ENCODE results near the gene SIGLEC15.

The SIGLEC15 gene

DNA sequence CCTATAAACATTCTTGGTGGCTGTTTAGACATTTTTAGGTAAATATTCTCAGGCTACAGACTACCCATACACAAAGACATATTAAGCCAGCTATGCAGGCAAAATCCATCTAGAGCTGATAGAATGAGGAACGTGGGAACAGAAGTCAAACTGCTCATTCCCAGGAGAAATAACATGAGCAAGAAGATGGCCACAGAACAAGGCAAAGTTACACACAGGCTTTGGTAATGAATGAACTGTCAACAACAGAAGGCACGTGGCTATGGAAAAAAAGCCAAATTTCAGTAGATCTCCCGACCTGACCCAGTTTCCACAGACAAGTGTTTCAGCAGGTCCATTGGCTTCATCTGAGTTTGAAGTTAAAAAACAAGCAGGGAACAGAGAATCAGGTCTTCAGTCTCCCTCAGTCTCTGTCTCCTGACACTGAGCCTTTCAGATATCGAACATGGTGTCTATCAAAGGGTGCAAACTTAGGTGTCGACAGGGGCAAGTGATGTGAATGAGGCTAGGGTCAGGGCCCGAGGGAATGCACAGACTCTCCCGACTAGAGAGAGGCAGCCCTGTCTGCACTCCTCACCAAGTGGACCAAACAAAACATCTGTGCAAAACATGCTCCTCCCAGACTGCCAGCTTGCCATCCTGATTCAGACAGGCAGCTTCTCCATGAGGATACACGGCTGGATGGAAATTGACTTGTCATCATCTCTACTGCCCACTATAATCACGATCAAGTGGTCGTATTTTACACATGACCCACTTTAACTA, 25.9 kb downstream of the SIGLEC15 start:
- no peaks in the 10 kb centered on the region for H3K79me2 ChIP-seq (ENCODE audit: low read length)
- no peak overlapping the region for H2AFZ ChIP-seq (ENCODE audit: low read depth, low read length)
- no peaks in the 10 kb centered on the region for H3K27me3 ChIP-seq (ENCODE audit: low read depth, low read length)
- no peak overlapping the region for H3K4me2 ChIP-seq (ENCODE audit: low read length)
- TF ChIP-seq, protein P1, sequence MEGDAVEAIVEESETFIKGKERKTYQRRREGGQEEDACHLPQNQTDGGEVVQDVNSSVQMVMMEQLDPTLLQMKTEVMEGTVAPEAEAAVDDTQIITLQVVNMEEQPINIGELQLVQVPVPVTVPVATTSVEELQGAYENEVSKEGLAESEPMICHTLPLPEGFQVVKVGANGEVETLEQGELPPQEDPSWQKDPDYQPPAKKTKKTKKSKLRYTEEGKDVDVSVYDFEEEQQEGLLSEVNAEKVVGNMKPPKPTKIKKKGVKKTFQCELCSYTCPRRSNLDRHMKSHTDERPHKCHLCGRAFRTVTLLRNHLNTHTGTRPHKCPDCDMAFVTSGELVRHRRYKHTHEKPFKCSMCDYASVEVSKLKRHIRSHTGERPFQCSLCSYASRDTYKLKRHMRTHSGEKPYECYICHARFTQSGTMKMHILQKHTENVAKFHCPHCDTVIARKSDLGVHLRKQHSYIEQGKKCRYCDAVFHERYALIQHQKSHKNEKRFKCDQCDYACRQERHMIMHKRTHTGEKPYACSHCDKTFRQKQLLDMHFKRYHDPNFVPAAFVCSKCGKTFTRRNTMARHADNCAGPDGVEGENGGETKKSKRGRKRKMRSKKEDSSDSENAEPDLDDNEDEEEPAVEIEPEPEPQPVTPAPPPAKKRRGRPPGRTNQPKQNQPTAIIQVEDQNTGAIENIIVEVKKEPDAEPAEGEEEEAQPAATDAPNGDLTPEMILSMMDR (IDR thresholded peaks at IDR 0.05; ENCODE audit: low read depth, low read length), result no peak
- no peak for TF ChIP-seq EZH2phosphoT487 (IDR thresholded peaks at IDR 0.05; ENCODE audit: low read depth)
- H3K4me3 ChIP-seq (ENCODE audit: low read length), result no peak overlapping the region
- peaks cover 8% of the 10 kb centered on the region for H3K4me1 ChIP-seq (ENCODE audit: low read length)
- H3K36me3 ChIP-seq (replicated peaks; ENCODE audit: low read depth, low read length), result peaks cover 41% of the 10 kb centered on the region
- H3K9ac ChIP-seq (ENCODE audit: low read length), result no peak overlapping the region
- H3K9me3 ChIP-seq (ENCODE audit: insufficient read depth, low read length), result no peaks in the 10 kb centered on the region
- no peak overlapping the region for H3K27ac ChIP-seq (ENCODE audit: low read length)
- H4K20me1 ChIP-seq (ENCODE audit: insufficient read depth, low read length), result no peaks in the 10 kb centered on the region

GRCh38 chr18:45852631-45853030, 27.2 kb downstream of the SIGLEC15 start:
- Histone ChIP-seq H2AFZ (ENCODE audit: low read depth, low read length) (no peak overlapping the region), H3K79me2 (ENCODE audit: low read length) (no peaks in the 10 kb centered on the region), H3K27ac (ENCODE audit: low read length) (no peak overlapping the region), H3K4me3 (ENCODE audit: low read length) (no peak overlapping the region), H3K9me3 (ENCODE audit: insufficient read depth, low read length) (no peaks in the 10 kb centered on the region), H3K9ac (ENCODE audit: low read length) (no peak overlapping the region), H3K36me3 (replicated peaks; ENCODE audit: low read depth, low read length) (peaks cover 46% of the 10 kb centered on the region), H3K27me3 (ENCODE audit: low read depth, low read length) (no peaks in the 10 kb centered on the region), H3K4me2 (ENCODE audit: low read length) (no peak overlapping the region), H4K20me1 (ENCODE audit: insufficient read depth, low read length) (no peaks in the 10 kb centered on the region), H3K4me1 (ENCODE audit: low read length) (no peaks in the 10 kb centered on the region)
- TF ChIP-seq, protein P1 (IDR thresholded peaks at IDR 0.05; ENCODE audit: low read depth, low read length), result no peak
- no peak for TF ChIP-seq EZH2phosphoT487 (IDR thresholded peaks at IDR 0.05; ENCODE audit: low read depth)

GRCh38 chr18:45854036-45854586, 28.6 kb downstream of the SIGLEC15 start:
- Histone ChIP-seq H4K20me1 (ENCODE audit: insufficient read depth, low read length) (no peaks in the 10 kb centered on the region), H3K4me3 (ENCODE audit: low read length) (no peak overlapping the region), H3K36me3 (replicated peaks; ENCODE audit: low read depth, low read length) (peaks cover 61% of the 10 kb centered on the region), H3K79me2 (ENCODE audit: low read length) (no peaks in the 10 kb centered on the region), H3K27me3 (ENCODE audit: low read depth, low read length) (no peaks in the 10 kb centered on the region), H3K27ac (ENCODE audit: low read length) (no peak overlapping the region), H3K9me3 (ENCODE audit: insufficient read depth, low read length) (no peaks in the 10 kb centered on the region), H2AFZ (ENCODE audit: low read depth, low read length) (no peak overlapping the region), H3K4me2 (ENCODE audit: low read length) (no peak overlapping the region), H3K4me1 (ENCODE audit: low read length) (no peaks in the 10 kb centered on the region), H3K9ac (ENCODE audit: low read length) (no peak overlapping the region)
- TF ChIP-seq, protein P1 (IDR thresholded peaks at IDR 0.05; ENCODE audit: low read depth, low read length), result no peak
- TF ChIP-seq EZH2phosphoT487 (IDR thresholded peaks at IDR 0.05; ENCODE audit: low read depth), result no peak

DNA sequence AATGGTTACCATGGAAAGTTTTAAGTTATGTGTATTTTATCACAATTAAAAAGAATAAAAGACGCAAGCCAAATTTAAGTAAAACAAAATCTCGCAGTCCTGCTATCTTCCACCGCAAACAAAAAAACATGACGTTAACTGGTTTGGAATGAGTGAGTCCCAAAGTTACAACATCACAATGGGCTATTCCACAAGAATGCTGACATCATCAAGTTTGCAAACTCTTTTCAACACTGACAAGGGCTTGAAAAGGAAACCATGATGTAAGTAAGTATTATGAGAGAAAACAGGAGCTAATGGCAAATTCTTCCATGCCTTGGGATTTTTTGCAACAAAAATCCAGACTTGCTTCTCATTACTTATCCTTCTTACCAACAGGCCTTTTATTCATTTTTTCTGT, 31.1 kb downstream of the SIGLEC15 start:
- no peaks in the 10 kb centered on the region for H3K79me2 ChIP-seq (ENCODE audit: low read length)
- H2AFZ ChIP-seq (ENCODE audit: low read depth, low read length), result no peak overlapping the region
- no peak for TF ChIP-seq EZH2phosphoT487 (IDR thresholded peaks at IDR 0.05; ENCODE audit: low read depth)
- TF ChIP-seq, protein P1 (IDR thresholded peaks at IDR 0.05; ENCODE audit: low read depth, low read length), result no peak
- no peak overlapping the region for H3K27ac ChIP-seq (ENCODE audit: low read length)
- no peaks in the 10 kb centered on the region for H3K9me3 ChIP-seq (ENCODE audit: insufficient read depth, low read length)
- H3K9ac ChIP-seq (ENCODE audit: low read length), result no peak overlapping the region
- H3K27me3 ChIP-seq (ENCODE audit: low read depth, low read length), result no peaks in the 10 kb centered on the region
- no peaks in the 10 kb centered on the region for H4K20me1 ChIP-seq (ENCODE audit: insufficient read depth, low read length)
- no peak overlapping the region for H3K4me2 ChIP-seq (ENCODE audit: low read length)
- no peak overlapping the region for H3K4me3 ChIP-seq (ENCODE audit: low read length)
- no peaks in the 10 kb centered on the region for H3K4me1 ChIP-seq (ENCODE audit: low read length)
- H3K36me3 ChIP-seq (replicated peaks; ENCODE audit: low read depth, low read length), result peaks cover 68% of the 10 kb centered on the region
